ENCODE measurements around the gene CKAP4. TPM values are rescaled to one million over a fixed set of nuclear protein-coding genes. Genes with fewer than 3 reads are reported as not detected.

The CKAP4 gene
- total and polyA plus RNA-seq, 2 experiments from 2014 or later = 32.3 to 58.8 TPM

DNA sequence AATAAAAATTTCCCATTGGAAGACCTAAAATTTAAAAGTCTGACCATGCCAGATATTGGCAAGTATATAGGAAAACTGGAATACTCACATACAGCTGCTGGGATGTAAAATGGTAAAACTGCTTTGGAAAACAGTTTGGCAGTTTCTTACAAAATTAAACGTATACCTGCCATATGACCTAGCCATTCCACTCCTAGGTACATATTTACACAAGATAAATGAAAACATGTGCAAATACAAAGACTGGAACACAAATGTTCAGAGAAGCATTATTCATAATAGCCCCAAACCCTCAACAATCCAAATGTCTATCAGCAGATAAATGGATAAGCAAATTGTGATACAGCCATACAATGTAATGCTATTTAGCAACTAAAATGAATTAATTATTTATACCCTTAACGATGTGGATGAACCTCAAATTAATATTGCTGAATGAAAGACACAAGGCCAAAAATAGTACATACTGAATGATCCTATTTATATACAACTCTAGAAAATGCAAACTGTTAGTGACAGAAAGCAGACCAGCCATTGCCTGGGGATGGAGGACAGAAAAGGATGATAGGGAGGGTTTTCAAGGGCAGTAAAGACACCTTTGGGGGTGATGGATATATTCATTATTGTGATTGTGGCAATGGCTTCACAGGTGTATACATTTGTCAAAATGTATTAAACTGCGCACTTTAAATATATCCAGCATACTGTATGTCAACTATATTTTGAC, 33.4 kb upstream of the CKAP4 start (continued):
- TF ChIP-seq, protein P1, sequence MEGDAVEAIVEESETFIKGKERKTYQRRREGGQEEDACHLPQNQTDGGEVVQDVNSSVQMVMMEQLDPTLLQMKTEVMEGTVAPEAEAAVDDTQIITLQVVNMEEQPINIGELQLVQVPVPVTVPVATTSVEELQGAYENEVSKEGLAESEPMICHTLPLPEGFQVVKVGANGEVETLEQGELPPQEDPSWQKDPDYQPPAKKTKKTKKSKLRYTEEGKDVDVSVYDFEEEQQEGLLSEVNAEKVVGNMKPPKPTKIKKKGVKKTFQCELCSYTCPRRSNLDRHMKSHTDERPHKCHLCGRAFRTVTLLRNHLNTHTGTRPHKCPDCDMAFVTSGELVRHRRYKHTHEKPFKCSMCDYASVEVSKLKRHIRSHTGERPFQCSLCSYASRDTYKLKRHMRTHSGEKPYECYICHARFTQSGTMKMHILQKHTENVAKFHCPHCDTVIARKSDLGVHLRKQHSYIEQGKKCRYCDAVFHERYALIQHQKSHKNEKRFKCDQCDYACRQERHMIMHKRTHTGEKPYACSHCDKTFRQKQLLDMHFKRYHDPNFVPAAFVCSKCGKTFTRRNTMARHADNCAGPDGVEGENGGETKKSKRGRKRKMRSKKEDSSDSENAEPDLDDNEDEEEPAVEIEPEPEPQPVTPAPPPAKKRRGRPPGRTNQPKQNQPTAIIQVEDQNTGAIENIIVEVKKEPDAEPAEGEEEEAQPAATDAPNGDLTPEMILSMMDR (conservative IDR thresholded peaks at IDR 0.05; ENCODE audit: low read depth in 2 of 2) = no peak
- TF ChIP-seq, protein P2, sequence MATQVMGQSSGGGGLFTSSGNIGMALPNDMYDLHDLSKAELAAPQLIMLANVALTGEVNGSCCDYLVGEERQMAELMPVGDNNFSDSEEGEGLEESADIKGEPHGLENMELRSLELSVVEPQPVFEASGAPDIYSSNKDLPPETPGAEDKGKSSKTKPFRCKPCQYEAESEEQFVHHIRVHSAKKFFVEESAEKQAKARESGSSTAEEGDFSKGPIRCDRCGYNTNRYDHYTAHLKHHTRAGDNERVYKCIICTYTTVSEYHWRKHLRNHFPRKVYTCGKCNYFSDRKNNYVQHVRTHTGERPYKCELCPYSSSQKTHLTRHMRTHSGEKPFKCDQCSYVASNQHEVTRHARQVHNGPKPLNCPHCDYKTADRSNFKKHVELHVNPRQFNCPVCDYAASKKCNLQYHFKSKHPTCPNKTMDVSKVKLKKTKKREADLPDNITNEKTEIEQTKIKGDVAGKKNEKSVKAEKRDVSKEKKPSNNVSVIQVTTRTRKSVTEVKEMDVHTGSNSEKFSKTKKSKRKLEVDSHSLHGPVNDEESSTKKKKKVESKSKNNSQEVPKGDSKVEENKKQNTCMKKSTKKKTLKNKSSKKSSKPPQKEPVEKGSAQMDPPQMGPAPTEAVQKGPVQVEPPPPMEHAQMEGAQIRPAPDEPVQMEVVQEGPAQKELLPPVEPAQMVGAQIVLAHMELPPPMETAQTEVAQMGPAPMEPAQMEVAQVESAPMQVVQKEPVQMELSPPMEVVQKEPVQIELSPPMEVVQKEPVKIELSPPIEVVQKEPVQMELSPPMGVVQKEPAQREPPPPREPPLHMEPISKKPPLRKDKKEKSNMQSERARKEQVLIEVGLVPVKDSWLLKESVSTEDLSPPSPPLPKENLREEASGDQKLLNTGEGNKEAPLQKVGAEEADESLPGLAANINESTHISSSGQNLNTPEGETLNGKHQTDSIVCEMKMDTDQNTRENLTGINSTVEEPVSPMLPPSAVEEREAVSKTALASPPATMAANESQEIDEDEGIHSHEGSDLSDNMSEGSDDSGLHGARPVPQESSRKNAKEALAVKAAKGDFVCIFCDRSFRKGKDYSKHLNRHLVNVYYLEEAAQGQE (IDR thresholded peaks at IDR 0.05; ENCODE audit: unreplicated experiment) = no peak
- TF ChIP-seq EZH2phosphoT487 (IDR thresholded peaks at IDR 0.05; ENCODE audit: unreplicated experiment) (no peak), JUNB (IDR thresholded peaks at IDR 0.05; ENCODE audit: unreplicated experiment) (no peak)

DNA sequence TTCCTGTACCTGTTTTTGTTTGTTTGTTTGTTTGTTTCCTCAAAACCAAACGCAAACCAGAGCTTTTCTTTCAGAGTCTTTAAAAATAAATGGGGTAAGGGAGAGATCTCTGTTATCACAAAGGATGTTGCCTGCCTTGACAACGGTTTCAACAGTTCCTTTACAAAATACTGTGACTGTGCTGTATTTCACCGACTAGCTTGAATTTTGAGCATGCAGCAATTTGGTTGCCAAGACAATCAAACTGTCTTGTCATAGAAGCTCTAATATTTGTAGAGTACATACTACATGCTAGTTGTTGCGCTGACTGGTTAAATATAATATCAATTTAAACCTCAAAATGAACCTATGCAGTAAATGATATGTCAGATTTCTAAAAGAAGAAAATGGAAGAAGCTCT, 32.3 kb upstream of the CKAP4 start:
- H3K9me3 Mint-ChIP-seq = no peaks in the 10 kb centered on the region
- no peak for DNase-seq (ENCODE audit: low spot score)
- peak overlapping the region; percentile 24; the same call in 1 of the 2 replicates for H2AFZ ChIP-seq
- H3K79me2 ChIP-seq (replicated peaks; ENCODE audit: insufficient read depth) = no peaks in the 10 kb centered on the region
- no peak overlapping the region for H3K4me3 Mint-ChIP-seq
- H4K20me1 ChIP-seq (replicated peaks; ENCODE audit: insufficient read depth) = no peaks in the 10 kb centered on the region
- no peaks in the 10 kb centered on the region for H3F3A ChIP-seq (replicated peaks; ENCODE audit: low read depth)
- H3K27me3 ChIP-seq (ENCODE audit: insufficient read depth) = no peaks in the 10 kb centered on the region
- no peak overlapping the region for H3K27ac Mint-ChIP-seq
- no peak for ATAC-seq
- no peak overlapping the region for H3K4me2 ChIP-seq
- no peaks in the 10 kb centered on the region for H3K9me2 ChIP-seq (ENCODE audit: insufficient read depth)
- peaks cover 2% of the 10 kb centered on the region; the same call in 1 of the 3 replicates for H3K4me1 Mint-ChIP-seq
- no peaks in the 10 kb centered on the region for H3K36me3 Mint-ChIP-seq (ENCODE audit: low read depth)
- no peak overlapping the region for H3K27ac ChIP-seq (ENCODE audit: low read depth)
- H3K4me3 ChIP-seq = no peak overlapping the region
- no peaks in the 10 kb centered on the region for H3K36me3 ChIP-seq (ENCODE audit: insufficient read depth)
- no peaks in the 10 kb centered on the region for H3K27me3 Mint-ChIP-seq (ENCODE audit: insufficient read depth, low read depth, poor library complexity)
- H3K4me1 ChIP-seq (ENCODE audit: insufficient read depth) = no peaks in the 10 kb centered on the region
- TF ChIP-seq, protein P1 (conservative IDR thresholded peaks at IDR 0.05; ENCODE audit: low read depth in 2 of 2) = no peak
- TF ChIP-seq ZNF114 (CRISPR knock-in tag; IDR thresholded peaks at IDR 0.05) = no peak
- TF ChIP-seq, protein P2 (IDR thresholded peaks at IDR 0.05; ENCODE audit: unreplicated experiment) = no peak
